T-helper 1 cell treated with Interleukin-12 subunit alpha and Interleukin-12 subunit beta and Interleukin-4 antibody, amounts not matched to agents 30 μg/mL and 1 μg/mL, for 36 hours (primary cell): Measurements from ENCODE around the gene MCF2L2.

Source experiments
- H3K27ac Mint-ChIP-seq: one replicate; pipeline ENCODE4 v1.8.0; 2021; ENCODE audit warnings: mild to moderate bottlenecking, mixed read lengths
- H3K27me3 Mint-ChIP-seq: one replicate; pipeline ENCODE4 v1.8.0; 2021; ENCODE audit warnings: low read depth, mixed read lengths
- H3K36me3 Mint-ChIP-seq: one replicate; pipeline ENCODE4 v1.8.0; 2021; ENCODE audit warnings: low read depth, mixed read lengths
- H3K4me1 Mint-ChIP-seq: one replicate; pipeline ENCODE4 v1.8.0; 2021; ENCODE audit warnings: low read depth, mixed read lengths
- H3K4me3 Mint-ChIP-seq: one replicate; pipeline ENCODE4 v1.8.0; 2021; ENCODE audit warnings: mild to moderate bottlenecking, moderate library complexity, mixed read lengths
- H3K9me3 Mint-ChIP-seq: one replicate; pipeline ENCODE4 v1.8.0; 2021; ENCODE audit warnings: mixed read lengths

MCF2L2 gene

DNA sequence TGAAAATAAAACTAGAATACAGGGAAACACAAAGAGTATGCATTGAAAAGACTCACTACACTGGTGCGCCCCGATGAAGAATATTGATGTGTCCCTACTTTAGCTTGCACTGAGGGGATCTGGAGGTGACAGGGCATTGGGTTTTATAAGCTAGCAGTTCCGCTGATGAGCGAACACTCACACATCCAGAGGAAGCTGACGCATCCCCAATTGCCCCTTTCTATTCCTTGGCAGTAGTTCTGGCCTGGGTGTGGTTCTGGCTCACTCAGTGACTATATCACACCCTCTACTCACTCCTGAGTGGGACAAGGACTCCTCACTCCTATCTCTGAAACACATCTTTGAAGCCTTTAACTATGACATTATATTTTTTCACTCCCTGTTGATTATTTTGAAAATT lies 104.3 kb downstream of the MCF2L2 start:
- no peak overlapping the region for H3K27ac Mint-ChIP-seq
- peaks cover 10% of the 10 kb centered on the region for H3K4me1 Mint-ChIP-seq
- no peaks in the 10 kb centered on the region for H3K9me3 Mint-ChIP-seq
- H3K27me3 Mint-ChIP-seq = no peaks in the 10 kb centered on the region
- H3K36me3 Mint-ChIP-seq = no peaks in the 10 kb centered on the region
- H3K4me3 Mint-ChIP-seq = no peak overlapping the region

DNA sequence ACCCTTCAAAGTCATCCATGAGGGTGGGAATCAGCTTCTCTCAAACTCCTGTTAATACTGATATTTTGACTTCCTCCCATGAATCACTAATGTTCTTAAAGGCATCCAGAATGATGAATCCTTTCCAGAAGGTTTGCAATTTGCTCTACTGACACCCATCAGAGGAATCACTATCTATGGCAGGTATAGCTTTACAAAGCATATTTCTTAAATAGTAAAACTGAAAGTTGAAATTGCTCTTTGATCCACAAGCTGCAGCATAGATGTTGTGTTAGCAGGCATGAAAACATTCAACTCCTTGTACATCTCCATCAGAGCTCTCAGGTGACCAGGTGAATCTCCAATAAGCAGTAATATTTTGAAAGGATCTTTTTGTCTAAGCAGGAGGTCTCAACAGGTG lies 109.0 kb downstream of the MCF2L2 start:
- Mint-ChIP-seq H3K27me3 (no peaks in the 10 kb centered on the region), H3K27ac (peak overlapping the region; percentile 71), H3K4me1 (peaks cover 16% of the 10 kb centered on the region), H3K4me3 (peak overlapping the region; percentile 61), H3K9me3 (no peaks in the 10 kb centered on the region), H3K36me3 (no peaks in the 10 kb centered on the region)

DNA sequence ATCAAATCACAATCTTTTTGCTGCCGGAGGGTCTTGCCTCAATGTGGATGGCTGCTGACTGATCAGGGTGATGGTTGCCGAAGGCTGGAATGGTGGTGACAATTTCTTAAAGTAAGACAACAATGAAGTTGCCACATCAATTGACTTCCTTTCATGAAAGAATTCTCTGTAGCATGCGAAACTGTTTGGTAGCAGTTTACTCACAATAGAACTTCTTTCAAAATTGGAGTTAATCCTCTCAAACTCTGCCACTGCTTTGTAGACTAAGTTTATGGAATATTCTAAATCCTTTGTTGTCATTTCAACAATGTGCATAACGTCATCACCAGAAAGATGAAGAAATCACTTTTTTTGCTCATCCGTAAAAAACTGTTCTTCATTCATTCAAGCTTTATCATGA lies 109.5 kb downstream of the MCF2L2 start:
- peak overlapping the region; percentile 71 for H3K27ac Mint-ChIP-seq
- H3K27me3 Mint-ChIP-seq = no peaks in the 10 kb centered on the region
- H3K4me3 Mint-ChIP-seq = peak overlapping the region; percentile 61
- H3K4me1 Mint-ChIP-seq = peaks cover 16% of the 10 kb centered on the region
- no peaks in the 10 kb centered on the region for H3K9me3 Mint-ChIP-seq
- H3K36me3 Mint-ChIP-seq = no peaks in the 10 kb centered on the region

DNA sequence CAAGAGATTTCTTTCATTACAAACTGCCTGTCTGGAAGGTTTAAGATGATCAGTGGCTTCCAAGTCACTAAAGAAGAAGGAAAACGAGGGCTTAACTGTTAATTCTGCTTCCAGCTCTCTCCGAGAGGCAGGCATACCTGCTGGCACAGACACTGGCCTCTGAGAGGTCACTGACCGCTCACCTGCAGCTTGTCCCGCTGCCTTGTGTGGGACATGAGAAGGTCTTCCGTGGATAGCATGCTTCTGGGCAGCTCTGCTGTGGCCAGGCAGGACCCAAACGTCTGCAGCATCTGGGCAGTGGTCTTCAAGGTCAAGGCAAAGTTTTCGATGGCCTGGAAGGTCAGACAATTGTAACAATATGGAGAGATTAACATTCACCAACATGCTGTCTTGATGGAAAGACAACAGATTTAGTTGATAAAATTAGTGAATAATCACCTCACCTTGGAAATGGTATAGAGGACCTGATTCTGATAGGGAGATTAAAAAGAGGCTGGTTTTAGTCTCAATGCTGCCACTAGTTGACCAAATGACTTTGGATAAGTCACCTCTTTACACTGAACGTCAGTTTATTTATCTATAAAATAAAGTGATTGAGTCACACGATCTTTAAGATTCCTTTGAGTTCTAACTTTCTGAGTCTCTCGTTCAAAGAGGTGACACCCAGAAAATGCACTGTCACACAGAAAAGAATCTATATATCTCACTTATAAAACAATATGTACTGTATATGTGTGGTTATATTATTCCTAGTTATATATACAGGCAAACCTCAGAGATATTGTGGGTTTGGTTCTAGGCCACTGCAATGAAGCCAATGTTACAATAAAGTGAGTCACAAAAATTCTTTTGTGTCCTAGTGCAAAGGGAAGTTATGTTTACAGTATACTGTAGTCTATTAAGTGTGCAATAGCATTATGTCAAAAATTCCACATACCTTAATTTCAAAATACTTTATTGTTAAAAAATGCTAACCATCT lies 110.2 kb downstream of the MCF2L2 start:
- no peak overlapping the region for H3K4me3 Mint-ChIP-seq
- no peaks in the 10 kb centered on the region for H3K27me3 Mint-ChIP-seq
- H3K36me3 Mint-ChIP-seq = no peaks in the 10 kb centered on the region
- H3K9me3 Mint-ChIP-seq = no peaks in the 10 kb centered on the region
- no peak overlapping the region for H3K27ac Mint-ChIP-seq
- peaks cover 16% of the 10 kb centered on the region for H3K4me1 Mint-ChIP-seq

DNA sequence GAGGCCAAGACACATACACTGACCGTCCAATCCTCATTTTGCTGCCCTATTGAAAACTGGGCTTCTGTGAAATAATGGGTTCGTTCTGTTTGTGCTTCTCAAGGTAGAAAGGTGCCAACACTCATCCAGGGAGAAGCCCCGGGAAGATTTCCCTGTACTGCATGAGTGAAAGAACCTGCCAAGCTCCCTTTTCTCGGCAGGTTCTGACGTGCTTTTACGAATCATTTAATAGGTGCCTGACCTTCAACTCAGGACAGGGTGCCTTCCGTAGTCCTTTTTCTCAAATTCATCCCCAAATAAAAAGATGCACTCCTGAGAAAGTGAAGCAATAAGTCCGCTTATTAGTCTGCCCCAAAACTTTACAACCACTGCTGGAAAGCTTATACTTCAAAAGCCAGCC lies 111.1 kb downstream of the MCF2L2 start:
- Mint-ChIP-seq H3K36me3 (no peaks in the 10 kb centered on the region), H3K9me3 (no peaks in the 10 kb centered on the region), H3K4me3 (no peak overlapping the region), H3K4me1 (peaks cover 16% of the 10 kb centered on the region), H3K27ac (no peak overlapping the region), H3K27me3 (no peaks in the 10 kb centered on the region)

DNA sequence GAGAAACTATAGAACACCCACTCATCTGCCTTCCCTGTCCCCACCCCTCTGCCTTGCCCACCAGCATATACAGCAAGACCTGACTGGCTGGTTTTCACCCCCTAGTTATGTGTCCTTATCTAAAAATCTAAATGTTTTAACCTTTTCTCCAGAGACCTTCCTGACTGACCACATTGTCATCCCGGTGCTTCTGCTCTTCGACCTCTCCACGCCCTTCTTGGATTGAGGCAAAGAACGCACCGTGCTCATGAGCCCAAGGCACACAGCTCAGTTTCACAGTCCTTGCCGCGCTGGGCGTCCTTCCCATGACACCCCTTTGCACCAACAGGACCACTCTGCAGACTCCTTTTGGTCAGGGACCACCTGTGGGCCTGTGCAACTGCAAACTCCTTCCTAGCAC lies 112.7 kb downstream of the MCF2L2 start:
- Mint-ChIP-seq H3K4me1 (peaks cover 16% of the 10 kb centered on the region), H3K27me3 (no peaks in the 10 kb centered on the region), H3K4me3 (no peak overlapping the region), H3K36me3 (no peaks in the 10 kb centered on the region), H3K27ac (no peak overlapping the region), H3K9me3 (no peaks in the 10 kb centered on the region)

DNA sequence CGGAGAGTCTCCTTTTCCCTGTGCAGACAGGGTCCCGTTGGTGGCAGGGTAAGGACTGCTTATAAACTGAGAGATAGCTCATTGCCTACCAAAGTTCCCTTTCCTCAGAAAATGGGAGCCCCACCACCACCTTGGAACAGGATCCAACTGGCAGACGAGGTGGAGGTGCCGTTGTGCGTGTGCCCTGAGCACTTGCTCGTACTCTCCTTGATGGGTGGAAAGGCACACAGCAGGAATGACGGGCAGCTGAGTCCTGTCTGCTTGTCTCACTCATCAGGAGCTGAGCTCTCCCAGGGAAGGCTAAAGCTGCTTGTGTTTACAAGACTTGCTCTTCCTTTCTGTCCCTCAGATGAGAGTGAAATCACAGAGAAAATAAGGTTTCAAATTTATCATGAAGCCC lies 114.7 kb downstream of the MCF2L2 start:
- no peaks in the 10 kb centered on the region for H3K27me3 Mint-ChIP-seq
- H3K4me3 Mint-ChIP-seq = no peak overlapping the region
- H3K4me1 Mint-ChIP-seq = peaks cover 4% of the 10 kb centered on the region
- no peaks in the 10 kb centered on the region for H3K36me3 Mint-ChIP-seq
- no peaks in the 10 kb centered on the region for H3K9me3 Mint-ChIP-seq
- H3K27ac Mint-ChIP-seq = no peak overlapping the region

DNA sequence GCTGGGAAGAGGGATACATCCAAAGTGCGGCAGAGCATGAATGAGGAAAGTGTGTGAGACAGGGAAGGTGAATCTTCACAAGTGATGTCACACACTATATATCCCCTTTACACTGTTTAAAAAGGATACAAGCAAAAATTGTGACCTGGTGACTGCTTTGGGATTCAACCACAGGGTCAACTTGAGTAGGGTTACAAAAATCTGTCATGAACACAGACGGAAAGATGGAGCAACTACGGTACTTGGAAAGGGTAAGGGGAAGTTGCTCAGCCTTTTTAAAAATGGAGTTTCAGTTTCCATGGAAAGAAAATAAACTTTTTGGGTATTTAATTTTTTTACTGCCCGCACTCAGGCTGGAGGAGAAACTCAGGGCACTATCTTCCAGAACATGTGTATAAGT lies 115.1 kb downstream of the MCF2L2 start:
- H3K27ac Mint-ChIP-seq = no peak overlapping the region

DNA sequence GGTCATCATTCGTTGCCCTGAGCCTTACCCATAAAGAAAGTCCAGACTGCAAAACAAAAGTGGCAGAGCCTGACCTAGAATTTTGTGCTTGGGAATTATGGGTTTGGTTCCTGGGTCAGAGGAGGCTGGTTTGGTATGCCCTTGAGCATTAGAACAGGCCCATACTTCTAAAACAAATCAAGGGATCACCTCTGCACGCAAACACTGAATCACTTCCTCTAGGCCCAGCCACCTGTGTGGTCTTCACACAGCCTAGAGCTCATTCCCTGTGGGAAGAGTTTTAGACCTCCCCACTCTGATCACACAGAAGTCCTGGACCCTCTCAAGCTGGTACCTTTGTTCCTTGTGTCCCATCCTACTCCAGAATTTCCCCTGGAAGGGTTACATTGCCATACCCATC lies 116.0 kb downstream of the MCF2L2 start:
- Mint-ChIP-seq H3K4me1 (peaks cover 5% of the 10 kb centered on the region), H3K4me3 (no peak overlapping the region), H3K36me3 (no peaks in the 10 kb centered on the region), H3K27me3 (no peaks in the 10 kb centered on the region), H3K9me3 (no peaks in the 10 kb centered on the region), H3K27ac (no peak overlapping the region)

More for the DNA sequence above, 115.1 kb downstream of the MCF2L2 start:
- no peaks in the 10 kb centered on the region for H3K36me3 Mint-ChIP-seq
- no peaks in the 10 kb centered on the region for H3K27me3 Mint-ChIP-seq
- no peaks in the 10 kb centered on the region for H3K9me3 Mint-ChIP-seq
- H3K4me1 Mint-ChIP-seq = peaks cover 2% of the 10 kb centered on the region
- H3K4me3 Mint-ChIP-seq = no peak overlapping the region

DNA sequence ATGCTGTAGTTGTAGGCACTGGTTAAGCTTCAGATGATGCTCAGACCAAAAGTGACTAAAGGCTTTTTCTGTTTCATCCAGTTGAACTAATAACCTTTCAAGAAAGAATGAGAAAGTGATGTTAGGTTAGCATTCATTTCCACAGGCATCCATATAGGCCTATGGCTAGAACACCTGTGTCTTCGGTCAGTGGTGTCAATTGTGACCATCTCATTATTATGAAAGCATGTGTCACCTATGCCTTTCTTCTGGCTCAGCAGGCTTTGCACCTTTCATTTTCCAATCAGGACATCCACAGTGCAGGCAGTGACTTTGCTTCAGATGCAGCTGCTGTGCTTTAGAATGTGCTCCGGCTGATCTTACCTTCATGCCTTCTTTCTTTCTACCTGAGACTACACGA lies 117.5 kb downstream of the MCF2L2 start:
- H3K4me3 Mint-ChIP-seq = no peak overlapping the region
- H3K27me3 Mint-ChIP-seq = no peaks in the 10 kb centered on the region
- H3K9me3 Mint-ChIP-seq = no peaks in the 10 kb centered on the region
- no peak overlapping the region for H3K27ac Mint-ChIP-seq
- no peaks in the 10 kb centered on the region for H3K36me3 Mint-ChIP-seq
- H3K4me1 Mint-ChIP-seq = peaks cover 18% of the 10 kb centered on the region

DNA sequence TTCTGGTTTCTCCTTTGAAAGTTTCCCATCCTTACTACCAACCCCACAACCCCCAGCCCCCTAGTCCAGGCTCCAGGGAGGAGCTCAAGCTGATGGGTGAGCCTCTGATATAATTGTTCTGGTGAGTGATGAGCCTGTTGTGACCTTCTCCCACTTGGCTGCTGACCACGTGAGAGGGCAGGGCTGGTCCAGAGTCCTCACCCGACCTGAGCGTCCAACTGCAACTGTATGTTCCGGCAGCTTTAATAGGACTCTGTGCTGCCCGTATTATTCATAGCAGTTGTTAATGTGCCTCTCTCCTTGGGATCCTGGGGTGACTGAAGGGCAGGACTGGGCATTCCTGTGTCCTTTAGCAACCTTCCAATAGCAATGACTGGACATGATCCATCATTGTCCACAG lies 119.1 kb downstream of the MCF2L2 start:
- Mint-ChIP-seq H3K36me3 (no peaks in the 10 kb centered on the region), H3K27me3 (no peaks in the 10 kb centered on the region), H3K4me1 (peaks cover 18% of the 10 kb centered on the region), H3K27ac (no peak overlapping the region), H3K4me3 (no peak overlapping the region), H3K9me3 (no peaks in the 10 kb centered on the region)

DNA sequence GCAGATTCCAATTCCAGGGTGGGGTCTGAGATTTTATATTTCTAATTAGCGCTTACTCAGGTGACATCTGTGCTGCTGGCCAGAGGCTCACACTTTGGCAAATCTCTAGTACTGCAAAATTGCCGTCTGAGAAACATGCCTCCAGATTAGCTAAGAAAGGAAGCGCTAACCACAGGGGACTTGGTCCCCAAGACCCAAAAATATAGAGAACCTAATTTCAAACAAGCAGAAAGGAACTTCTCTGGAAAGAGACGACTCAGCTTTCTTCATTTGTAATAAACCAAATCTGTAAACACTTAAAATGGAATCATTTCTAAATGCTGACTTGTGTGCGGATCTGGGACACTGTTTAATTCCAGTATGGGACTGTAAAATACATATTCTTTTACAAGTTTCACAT lies 119.7 kb downstream of the MCF2L2 start:
- Mint-ChIP-seq H3K4me1 (peaks cover 21% of the 10 kb centered on the region), H3K4me3 (no peak overlapping the region), H3K27me3 (no peaks in the 10 kb centered on the region), H3K9me3 (no peaks in the 10 kb centered on the region), H3K36me3 (no peaks in the 10 kb centered on the region), H3K27ac (no peak overlapping the region)

DNA sequence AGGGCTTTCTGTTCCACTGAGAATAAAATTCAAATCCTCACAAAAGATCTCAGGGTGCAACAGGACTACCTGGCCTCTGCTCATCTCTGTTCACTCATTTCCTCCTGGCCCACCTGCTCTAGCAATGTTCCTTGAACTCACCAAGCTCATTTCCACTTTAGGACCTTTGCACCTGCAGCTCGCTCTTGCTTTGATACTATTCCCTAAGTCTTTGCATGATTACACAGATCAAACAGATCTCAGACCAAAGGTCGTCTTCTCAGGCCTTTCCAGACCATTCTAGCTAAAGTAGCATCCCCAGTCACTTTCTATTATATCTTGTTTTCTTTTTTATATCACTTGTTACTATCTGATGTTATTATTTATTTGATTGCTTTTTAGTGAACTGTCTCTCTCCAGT lies 120.7 kb downstream of the MCF2L2 start:
- Mint-ChIP-seq H3K27ac (no peak overlapping the region), H3K9me3 (no peaks in the 10 kb centered on the region), H3K27me3 (no peaks in the 10 kb centered on the region), H3K4me1 (peaks cover 27% of the 10 kb centered on the region), H3K4me3 (no peak overlapping the region), H3K36me3 (no peaks in the 10 kb centered on the region)

DNA sequence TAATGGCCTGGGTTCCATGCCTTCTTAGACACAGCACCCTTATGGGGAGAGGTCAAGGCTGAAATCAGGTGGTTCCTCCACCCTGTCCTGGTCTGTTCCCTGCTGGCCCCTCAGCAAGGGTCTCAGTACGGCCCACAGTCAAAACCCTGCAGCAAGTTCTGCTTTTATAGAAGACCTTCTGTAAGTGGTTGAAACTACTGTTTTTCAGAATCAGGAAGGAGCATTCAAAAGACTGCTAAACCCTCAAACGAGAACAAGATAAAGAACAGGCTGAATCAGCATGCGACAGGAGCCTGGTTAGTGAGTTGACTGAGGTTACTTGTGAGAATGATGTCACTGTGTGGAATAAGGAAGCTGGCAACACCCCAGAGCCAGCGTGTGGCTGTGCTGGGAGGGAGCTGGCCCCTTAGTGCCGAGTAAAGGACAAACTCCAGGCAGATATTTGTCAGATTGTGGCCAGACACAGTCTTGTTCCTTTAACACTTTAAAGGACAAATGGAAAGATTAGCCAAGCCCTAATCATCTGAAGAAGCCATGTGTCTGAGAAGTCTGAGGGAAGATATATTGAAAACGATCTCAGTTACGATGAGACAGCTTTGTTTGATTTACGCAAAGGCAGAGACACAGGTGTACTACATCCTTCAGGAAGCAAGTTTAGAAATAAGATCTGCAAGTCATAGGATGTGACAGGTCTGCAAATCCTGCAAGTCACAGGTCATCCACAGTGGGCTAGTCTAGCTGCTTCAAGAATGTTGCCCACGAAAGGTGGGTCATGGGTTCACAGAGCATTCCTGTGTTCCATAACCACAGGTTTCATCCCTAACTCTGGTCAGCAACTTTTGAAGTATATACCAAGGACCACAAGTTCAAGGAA lies 121.4 kb downstream of the MCF2L2 start:
- Mint-ChIP-seq H3K4me3 (peak overlapping the region; percentile 25), H3K27ac (peak overlapping the region; percentile 62), H3K9me3 (no peaks in the 10 kb centered on the region), H3K27me3 (no peaks in the 10 kb centered on the region), H3K36me3 (no peaks in the 10 kb centered on the region), H3K4me1 (peaks cover 32% of the 10 kb centered on the region)

DNA sequence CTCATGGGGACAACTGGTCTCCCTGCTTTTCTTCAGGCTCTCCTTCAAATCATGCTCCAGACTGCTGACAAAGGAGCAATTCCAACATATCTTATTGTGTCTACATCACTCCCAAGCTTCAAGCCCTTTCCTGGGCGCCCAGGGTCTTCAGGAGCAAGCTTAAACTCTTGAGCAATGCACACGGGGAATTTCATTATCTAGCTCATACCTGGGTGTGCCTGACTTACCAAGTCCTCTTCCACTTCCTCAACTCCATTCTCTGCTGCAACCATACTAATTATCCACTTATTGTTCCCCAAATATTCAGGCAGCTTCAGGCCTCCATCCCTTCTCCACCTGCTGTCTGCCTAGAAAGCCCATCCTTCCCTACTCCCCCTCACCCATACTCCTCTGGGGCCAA lies 124.7 kb downstream of the MCF2L2 start:
- Mint-ChIP-seq H3K9me3 (no peaks in the 10 kb centered on the region), H3K36me3 (no peaks in the 10 kb centered on the region), H3K27ac (no peak overlapping the region), H3K27me3 (no peaks in the 10 kb centered on the region), H3K4me3 (no peak overlapping the region), H3K4me1 (peaks cover 41% of the 10 kb centered on the region)
